NCI-H82 (cell line): ENCODE measurements around the gene RDX.

Source experiments
- DNase-seq: peaks from one replicate; lab custom pipeline; 2025; lab: John Stamatoyannopoulos, UW

Gene RDX

GRCh38 chr11:110169738-110170137 lies 126.7 kb downstream of the RDX start:
- no peak for DNase-seq

DNA sequence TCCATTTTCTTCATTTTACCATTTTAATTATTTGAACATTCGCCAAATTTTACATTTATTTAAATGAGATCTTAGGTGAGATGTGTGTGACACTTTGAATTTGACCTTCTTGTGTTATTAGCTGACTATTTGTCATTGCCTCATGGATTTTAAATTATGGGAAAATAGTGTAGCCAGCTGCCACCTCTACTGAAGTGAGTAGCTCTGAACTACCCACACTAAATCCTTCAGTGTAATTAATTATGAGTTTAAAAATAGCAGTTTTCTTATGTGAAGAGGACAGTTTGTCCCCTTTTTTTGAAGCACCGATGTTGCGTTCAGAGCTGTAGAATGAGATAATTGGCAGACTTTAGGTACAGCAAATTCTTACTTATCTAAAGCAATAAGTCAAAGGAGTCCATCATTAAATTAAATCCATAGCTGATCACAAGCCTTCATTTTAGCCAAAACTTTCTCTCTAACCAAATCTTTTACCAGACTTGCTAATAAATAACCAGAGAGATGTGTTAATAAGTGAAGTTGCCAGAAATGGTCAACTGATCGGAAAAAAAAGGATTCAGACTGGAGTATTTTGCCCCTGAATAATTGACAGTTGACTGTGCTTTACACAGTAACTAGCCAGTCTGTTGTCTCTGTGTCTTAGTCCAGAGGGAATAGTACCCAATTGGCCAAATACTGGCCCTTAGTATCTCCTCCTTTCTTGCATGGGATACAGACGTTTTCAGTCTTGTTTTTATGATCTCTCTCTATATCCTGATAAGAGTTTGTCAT lies 128.2 kb downstream of the RDX start:
- DNase-seq: no peak

- no peak for DNase-seq
Observed at GRCh38 chr11:110165039-110165925, 131.1 kb downstream of the RDX start.

DNA sequence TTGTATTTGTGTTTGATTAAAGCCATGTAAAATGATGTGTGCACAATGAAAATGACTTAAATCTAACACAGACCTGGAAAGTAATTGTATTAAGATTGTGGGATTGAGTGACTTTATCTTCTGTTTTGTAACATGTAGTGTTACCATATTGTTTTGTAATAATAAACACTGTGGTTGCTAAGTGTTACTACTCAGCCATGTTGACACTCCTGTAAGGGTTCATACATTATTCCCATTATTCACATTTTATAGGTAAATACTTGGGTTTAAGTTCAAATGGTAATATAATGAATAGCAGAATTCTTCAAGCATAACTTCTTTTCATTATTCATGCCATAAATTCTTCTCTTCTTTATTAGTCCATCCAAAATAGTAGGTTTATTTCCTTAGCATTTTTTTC lies 134.2 kb downstream of the RDX start:
- DNase-seq: no peak

DNA sequence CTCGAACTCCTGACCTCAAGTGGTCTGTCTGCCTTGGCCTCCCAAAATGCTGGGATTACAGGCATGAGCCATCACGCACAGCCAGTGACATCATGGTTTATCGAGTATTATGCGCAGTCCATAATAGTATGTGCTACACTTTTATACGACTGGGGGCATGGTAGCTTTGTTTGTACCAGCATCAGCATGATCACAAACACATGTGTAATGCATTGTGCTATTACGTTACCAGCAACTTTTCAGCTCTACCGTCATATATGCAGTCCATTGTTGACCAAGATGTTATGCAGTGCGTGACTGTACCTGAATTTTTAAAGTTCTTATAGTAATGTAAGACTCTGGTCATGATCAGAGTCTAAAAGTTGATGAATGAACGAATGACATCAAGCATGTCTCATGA lies 135.4 kb downstream of the RDX start:
- DNase-seq: no peak

GRCh38 chr11:110160437-110160836 lies 136.0 kb downstream of the RDX start:
- no peak for DNase-seq

- no peak for DNase-seq
Observed at GRCh38 chr11:110160016-110160415, 136.4 kb downstream of the RDX start.

DNA sequence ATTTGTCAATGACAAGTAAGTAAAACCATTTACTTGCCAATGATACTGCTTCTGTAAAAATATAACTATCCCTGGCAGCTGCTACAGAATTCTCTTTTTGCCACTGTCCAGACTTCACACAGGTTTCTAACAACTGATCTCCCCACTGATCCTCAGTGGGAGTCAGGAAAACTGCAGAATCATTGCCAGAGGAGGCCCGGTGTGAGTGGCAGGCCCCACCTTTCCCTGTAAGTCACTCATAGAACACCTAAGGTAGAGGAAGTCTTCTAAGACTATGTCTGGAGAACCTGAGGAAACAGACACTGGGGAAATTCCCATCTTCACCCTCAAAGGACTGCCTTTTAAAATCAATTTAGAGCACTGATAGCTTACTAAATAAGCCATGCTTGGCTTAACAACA lies 136.9 kb downstream of the RDX start:
- DNase-seq: no peak

DNA sequence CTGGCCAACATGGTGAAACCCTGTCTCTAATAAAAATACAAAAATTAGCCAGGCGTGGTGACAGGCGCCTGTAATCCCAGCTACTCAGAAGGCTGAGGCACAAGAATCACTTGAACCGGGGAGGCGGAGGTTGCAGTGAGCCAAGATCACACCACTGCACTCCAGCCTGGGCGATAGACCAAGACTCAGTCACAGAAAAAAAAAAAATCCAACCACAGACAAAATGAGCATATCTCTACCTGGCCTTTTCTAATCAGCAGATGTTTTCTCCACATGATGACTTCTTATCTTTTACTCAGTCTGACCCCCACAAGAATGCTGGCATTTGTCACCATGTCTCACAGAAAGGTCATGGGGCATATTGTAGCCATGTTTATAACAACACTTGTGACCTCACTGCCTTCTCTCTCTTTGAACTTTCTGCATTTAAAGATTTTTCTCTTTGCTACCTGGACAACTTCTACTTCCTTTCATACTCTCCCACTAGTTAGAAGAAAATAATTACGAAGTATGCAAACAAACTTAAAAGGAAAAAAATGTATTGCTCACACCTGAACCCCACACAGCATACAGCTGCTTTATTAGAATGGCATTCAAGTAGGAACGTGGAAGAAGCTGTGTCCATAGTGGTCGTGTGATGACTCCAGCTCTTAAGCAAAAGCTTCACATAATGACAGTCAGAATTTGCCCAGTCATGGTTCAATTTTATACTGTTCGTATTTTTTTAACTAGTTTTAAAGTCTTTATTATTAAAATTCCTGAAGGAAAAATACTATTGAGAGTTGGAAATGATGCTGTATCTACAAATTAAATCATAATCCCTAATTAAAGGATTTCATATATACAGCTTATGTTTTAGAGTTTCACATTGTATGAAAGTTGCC lies 137.9 kb downstream of the RDX start:
- no peak for DNase-seq

GRCh38 chr11:110156503-110156902 lies 139.9 kb downstream of the RDX start:
- no peak for DNase-seq

DNA sequence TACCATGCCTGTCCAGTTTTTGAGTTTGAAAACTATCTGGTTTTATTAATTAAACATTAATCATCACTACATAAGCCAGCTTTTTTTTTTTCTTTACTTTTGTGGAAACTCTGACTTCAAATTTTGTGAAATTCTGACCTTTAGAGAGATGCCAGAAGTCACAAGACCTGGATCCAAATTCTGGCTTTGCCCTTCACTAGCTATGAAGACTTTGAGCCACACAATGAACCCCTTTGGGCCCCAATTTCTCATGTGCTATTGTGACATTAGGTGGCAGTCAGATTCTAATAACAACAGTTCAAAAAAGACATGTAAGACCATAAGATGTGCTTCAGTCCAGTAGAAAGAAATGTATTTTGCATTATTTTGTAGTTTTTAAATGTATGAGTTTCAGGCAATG lies 142.9 kb downstream of the RDX start:
- no peak for DNase-seq

- DNase-seq: peak; percentile 6
Observed at GRCh38 chr11:110152199-110152598, 144.2 kb downstream of the RDX start.

DNA sequence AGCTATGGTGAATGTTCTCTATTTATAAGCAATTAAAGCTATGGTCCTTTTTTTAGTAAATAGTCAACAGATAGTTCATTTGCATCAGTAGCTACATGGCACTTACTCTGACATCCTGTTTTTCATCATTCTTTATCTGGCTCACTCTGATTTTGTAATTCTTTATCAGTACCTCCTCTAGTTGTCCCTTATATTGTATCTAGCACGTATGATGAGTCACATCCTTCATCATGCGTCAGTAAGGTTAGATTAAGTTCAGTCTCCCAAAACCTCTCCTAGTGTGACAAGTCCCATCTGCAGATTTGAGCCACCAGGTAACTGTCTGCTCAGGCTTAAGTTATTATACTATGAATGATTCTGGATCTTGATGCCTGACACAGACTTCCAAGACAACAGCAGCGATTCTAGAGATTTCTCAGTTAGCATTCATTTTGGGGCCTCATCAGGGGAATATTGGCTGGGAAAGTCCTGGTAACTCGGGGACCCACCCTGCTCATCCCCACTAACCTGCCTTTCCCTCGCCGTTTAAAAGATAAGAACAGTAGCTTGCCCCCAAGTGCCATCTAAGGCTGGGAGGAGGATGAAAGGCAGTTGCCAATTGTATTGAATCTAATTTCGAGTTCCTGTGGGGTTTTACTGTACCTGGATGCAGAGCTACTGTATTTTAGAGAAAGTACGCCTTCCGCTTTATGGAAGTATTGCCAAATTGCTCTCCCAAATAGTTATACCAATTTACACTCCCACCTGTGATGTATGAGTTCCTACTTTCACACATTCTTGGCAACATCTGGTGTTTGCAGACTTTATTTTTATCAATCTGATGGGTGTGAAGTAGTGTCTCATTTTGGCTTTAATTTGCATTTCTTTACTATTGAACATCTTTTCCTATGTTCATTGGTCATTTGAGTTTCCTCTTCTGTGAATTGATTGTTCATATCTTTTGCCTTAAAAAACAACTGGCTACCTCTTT lies 147.4 kb downstream of the RDX start:
- DNase-seq: no peak

- no peak for DNase-seq
Observed at GRCh38 chr11:110147962-110148709, 148.3 kb downstream of the RDX start.

GRCh38 chr11:110141812-110142211 lies 154.6 kb downstream of the RDX start:
- no peak for DNase-seq

GRCh38 chr11:110134110-110134509 lies 162.3 kb downstream of the RDX start:
- peak; percentile 17 for DNase-seq

GRCh38 chr11:110133160-110133559 lies 163.3 kb downstream of the RDX start:
- DNase-seq: no peak

DNA sequence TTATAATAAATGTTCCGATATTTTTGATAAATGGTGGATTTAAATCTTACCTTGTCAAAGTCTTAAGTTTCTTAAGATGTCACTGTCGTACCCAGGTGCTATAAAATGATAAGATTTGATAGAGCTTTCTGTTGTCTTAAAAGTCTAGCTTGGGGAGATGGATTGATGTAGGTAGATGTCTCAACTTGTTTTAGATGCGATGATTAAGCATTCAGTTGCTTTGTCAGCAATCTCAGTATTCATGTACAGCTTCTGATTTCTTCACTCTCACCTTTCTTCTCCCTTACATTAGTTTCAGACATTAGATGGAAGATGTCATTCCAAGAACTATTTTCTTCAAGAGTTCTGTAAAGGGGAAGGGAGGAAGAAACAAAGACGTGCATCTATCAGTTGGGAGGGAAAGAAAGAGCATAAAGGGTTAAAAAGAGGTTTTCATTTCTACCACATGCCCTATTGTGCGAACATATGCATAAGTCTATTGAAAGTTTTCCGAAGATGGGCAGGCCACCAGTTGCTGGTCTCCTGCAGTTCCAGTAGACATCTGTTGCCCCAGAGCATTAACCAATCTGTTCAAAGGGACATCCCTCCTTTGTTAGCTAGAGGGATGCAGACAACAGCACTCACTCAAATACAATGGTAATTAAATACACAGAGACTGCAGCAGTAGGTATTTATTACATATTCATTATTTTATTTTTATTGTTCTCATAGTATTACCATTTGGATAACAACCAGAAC lies 164.9 kb downstream of the RDX start:
- DNase-seq: peak; percentile 56

DNA sequence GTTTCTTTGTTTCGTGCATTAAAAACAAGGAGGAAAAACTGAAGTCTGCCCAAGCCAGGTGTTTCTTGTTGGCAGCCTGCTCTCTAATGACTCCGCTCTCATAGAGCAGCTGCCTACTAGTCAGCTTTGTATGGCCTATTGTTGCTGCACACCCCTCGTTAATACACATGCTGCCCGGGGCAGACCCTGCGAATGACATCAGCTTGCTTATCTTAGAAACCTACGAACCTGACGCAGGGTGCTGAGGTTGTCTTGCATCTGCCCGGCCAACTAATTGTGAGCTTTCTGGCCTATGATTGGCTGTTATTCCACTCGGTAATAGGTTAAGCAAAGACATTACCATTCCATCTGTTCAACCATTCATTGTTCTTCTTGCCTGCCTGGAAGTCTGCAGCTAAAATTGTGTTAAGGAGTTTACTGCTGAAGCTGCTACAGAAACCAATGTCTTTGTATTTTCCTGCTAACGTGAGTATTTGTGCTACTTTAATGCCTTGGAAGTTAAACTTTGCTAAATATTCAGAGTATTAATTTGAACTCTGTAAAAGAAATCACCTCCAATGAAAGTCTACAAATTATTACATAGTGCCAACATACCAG lies 165.7 kb downstream of the RDX start:
- peak; percentile 85 for DNase-seq
